ENCODE measurements around the gene KCNK2.

KCNK2 gene

DNA sequence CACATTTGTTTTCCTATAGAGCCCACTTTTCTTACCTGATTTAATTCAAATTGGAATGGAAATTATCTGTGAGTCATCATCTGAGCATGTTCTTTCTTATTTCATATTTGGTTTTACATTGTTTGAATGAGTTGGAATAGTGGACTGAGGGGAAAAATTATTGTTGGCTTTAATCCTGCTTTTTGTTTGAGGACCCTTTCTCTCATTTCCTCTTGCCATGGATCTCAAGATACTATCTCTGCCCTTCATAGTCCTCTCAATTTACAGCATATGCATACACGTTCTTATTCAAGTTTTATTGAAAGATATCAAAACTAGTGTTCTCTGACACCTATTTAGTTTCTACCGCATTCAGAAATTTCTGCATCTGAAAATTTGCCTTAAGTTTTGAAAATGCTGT is 5.1 kb downstream of the KCNK2 start:
- TF ChIP-seq, protein P1, sequence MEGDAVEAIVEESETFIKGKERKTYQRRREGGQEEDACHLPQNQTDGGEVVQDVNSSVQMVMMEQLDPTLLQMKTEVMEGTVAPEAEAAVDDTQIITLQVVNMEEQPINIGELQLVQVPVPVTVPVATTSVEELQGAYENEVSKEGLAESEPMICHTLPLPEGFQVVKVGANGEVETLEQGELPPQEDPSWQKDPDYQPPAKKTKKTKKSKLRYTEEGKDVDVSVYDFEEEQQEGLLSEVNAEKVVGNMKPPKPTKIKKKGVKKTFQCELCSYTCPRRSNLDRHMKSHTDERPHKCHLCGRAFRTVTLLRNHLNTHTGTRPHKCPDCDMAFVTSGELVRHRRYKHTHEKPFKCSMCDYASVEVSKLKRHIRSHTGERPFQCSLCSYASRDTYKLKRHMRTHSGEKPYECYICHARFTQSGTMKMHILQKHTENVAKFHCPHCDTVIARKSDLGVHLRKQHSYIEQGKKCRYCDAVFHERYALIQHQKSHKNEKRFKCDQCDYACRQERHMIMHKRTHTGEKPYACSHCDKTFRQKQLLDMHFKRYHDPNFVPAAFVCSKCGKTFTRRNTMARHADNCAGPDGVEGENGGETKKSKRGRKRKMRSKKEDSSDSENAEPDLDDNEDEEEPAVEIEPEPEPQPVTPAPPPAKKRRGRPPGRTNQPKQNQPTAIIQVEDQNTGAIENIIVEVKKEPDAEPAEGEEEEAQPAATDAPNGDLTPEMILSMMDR (IDR thresholded peaks at IDR 0.05; ENCODE audit: insufficient read depth, low read depth, low read length, missing control alignments), result no peak
- no peak overlapping the region for H3K4me3 ChIP-seq (ENCODE audit: low read length)
- no peak for DNase-seq (ENCODE audit: low read depth)

DNA sequence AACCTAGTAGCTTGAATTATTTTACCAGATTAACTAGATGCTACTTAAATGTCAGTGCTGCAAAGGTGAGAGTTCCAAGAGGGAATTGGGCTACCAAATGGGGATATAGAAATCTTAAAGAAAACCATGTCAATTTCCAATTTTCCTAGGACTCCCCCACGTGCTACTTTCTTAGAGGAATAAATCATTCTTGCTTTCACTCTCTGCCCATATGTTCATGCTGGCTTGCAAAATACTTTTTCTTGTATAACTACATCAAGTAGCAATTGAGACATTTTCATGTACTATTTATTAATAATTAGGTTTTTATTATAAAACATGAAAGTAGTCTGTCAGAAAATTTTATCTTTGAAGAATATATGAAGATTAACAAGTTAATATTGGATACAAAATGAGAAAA is 11.8 kb downstream of the KCNK2 start:
- no peak overlapping the region for H3K4me3 ChIP-seq (ENCODE audit: low read length)
- DNase-seq (ENCODE audit: low read depth), result no peak
- TF ChIP-seq, protein P1 (IDR thresholded peaks at IDR 0.05; ENCODE audit: insufficient read depth, low read depth, low read length, missing control alignments), result no peak

DNA sequence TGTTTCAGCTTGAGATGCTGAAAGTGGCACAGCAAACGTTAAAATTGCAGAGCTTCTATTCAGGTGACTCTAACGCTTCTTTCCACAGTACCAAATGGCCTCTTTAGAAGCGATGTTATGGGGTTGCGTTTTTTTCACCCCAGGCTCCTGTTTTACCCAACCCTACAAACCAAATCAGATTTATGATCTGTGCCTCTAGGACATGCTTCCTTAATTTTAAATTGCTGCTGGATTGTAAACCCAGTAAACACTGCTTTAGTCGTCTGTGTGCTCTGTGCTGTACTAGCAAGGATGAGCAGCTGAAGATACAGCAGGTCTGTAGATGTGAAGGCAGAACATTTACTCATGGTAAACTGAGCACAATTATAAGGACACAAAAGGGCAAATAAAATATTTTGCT is 13.0 kb downstream of the KCNK2 start:
- TF ChIP-seq, protein P1 (IDR thresholded peaks at IDR 0.05; ENCODE audit: insufficient read depth, low read depth, low read length, missing control alignments), result no peak
- no peak for DNase-seq (ENCODE audit: low read depth)
- H3K4me3 ChIP-seq (ENCODE audit: low read length), result no peak overlapping the region

DNA sequence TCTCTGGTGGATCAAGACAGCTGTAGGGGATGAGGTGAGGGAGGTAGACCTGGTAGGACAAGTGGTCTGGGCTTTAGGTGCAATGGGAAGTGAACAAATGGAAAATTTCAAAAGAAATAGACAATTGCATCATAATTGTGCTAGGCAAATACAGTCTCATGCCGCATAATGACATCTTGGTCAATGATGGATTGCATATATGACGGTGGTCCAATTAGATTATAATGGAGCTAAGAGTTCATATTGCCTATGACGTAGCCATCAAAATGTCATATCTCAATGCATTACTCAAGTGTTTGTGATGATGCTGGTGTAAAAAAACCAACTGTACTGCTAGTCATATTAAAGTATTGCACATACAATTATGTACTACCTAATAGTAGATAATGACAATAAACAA is 19.0 kb downstream of the KCNK2 start:
- TF ChIP-seq, protein P1 (IDR thresholded peaks at IDR 0.05; ENCODE audit: insufficient read depth, low read depth, low read length, missing control alignments), result no peak
- no peak overlapping the region for H3K4me3 ChIP-seq (ENCODE audit: low read length)
- DNase-seq (ENCODE audit: low read depth), result no peak

DNA sequence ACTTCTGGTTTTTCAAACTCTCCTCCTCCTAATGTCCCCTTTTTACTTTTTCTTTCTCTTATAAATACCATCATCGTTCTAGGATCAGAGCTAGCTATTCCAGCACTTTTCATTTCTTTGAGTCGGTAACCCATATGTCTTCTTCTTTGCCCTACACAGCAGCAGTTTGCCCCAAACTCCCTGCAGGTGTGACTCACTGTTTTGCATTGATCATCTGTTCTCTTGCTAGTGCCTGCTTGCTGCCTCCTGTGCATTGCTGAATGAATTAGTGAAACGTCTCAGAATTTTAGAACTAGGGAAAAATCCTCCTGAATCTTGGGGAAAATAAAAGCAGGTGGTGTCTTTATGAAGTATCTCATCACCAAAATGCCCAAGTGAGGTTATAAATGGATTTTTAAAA is 21.7 kb downstream of the KCNK2 start:
- DNase-seq (ENCODE audit: low read depth), result peak; percentile 49
- TF ChIP-seq, protein P1 (IDR thresholded peaks at IDR 0.05; ENCODE audit: insufficient read depth, low read depth, low read length, missing control alignments), result no peak
- no peak overlapping the region for H3K4me3 ChIP-seq (ENCODE audit: low read length)

DNA sequence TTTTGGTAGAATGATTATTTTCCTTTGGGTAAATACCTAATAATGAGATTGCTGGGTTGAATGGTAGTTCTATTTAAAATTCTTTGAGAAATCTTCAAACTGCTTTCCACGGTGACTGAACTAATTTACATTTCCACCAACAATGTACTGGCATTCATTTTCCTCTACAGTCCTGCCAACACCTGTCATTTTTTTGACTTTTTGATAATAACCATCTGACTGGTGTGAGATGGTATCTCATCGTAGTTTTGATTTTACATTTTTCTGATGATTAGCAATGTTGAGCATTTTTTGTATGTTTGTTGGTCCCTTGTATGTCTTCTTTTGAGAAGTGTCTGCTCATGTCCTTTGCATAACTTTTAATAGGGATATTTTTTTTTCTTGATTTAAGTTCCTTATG is 23.5 kb downstream of the KCNK2 start:
- no peak for DNase-seq (ENCODE audit: low read depth)
- TF ChIP-seq, protein P1 (IDR thresholded peaks at IDR 0.05; ENCODE audit: insufficient read depth, low read depth, low read length, missing control alignments), result no peak
- H3K4me3 ChIP-seq (ENCODE audit: low read length), result no peak overlapping the region

DNA sequence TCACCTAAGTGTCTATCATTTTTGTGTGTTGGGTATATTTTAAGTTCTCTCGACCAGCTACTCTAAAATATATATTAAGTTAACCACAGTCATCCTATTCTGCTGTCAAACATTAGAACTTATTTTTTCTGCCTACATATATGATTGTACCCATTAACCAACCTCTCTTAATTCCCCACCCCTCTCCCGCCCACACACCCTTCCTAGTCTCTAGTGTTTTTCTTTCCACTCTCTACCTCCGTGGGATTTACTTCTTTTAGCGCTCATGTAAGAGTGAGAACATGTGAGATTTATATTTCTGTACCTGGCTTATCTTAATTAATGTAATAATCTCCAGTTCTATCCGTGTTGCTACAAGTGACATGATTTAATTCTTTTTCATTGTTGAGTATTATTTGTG is 26.6 kb downstream of the KCNK2 start:
- H3K4me3 ChIP-seq (ENCODE audit: low read length), result no peak overlapping the region
- DNase-seq (ENCODE audit: low read depth), result no peak
- TF ChIP-seq, protein P1 (IDR thresholded peaks at IDR 0.05; ENCODE audit: insufficient read depth, low read depth, low read length, missing control alignments), result no peak
